ENCODE measurements around the gene MYLK4.

MYLK4 gene

GRCh38 chr6:2750832-2751231 lies at the start of gene MYLK4:
Gene MYLK4 (minus strand): TSS chr6:2750922. CDS start chr6:2749294, 1,628 bp downstream.
- DNase-seq (ENCODE audit: low read depth in 1 of 2, low spot score in 1 of 2), result no peak

GRCh38 chr6:2799936-2800527 lies 49.3 kb upstream of the MYLK4 start:
- no peak for DNase-seq (ENCODE audit: low read depth in 1 of 2, low spot score in 1 of 2)

- DNase-seq (ENCODE audit: low read depth in 1 of 2, low spot score in 1 of 2), result no peak
Observed at GRCh38 chr6:2798586-2799134, 47.9 kb upstream of the MYLK4 start.

DNA sequence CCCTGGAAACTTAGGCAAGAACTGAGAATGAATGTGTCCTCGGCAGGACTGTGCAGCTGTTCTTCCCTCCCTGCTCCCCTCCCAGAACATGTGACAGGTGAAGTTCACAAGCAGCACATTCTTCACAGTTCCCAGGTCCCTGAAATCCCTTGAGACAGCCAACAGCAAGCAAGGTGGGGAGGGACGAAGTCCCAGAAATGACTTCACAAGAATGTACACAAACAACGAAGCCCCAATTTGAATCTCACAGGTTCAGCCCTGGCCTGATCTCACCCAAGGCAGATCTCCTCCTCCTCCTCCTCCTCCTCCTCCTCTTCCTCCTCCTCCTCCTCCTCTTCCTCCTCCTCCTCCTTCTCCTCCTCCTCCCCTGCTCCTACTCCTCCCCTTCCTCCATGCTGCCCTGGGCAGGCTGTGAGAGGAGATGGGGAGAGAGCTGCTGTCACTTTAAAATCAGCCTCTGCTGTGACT lies 46.9 kb upstream of the MYLK4 start:
- DNase-seq (ENCODE audit: low read depth in 1 of 2, low spot score in 1 of 2), result no peak

DNA sequence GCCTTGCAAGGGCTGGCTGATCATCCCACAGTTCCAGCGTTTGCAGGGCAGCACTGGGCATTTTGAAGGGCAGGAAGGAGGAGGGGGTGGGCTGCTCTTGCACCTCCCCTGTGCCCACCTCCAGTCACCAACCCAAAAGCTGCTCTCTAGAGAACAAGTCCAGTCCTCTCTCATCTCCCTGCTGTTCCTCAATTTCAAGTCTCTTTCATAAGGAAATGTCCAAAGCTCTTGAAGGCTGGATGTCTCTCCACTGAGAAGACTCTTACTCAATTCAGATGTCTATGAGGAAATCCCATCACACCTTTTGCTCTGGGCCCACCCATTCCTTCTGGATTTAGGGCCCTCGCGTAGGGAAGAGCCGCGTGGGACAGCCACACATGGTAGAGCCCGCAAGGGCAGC lies 46.1 kb upstream of the MYLK4 start:
- no peak for DNase-seq (ENCODE audit: low read depth in 1 of 2, low spot score in 1 of 2)

DNA sequence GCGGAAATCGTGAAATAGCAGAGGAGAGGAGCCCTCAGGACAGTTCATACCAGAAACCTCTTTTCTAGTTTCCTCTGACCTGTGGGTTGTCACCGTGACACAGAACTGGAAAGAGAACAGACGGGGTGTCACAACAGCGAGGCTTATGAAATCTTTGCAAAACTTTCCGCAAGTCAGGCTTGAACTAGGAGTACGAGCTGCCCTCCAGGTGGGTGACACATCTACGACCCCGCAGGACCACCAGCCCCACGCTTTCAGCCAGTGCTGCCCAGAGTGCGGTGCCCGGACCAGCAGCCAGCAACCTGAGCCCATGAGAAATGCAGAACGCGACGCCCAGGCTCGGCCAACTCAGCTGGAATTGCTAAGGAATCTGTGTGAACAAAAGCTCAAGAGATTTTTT lies 45.2 kb upstream of the MYLK4 start:
- no peak for DNase-seq (ENCODE audit: low read depth in 1 of 2, low spot score in 1 of 2)

GRCh38 chr6:2795162-2795561 lies 44.4 kb upstream of the MYLK4 start:
- DNase-seq (ENCODE audit: low read depth in 1 of 2, low spot score in 1 of 2), result no peak

DNA sequence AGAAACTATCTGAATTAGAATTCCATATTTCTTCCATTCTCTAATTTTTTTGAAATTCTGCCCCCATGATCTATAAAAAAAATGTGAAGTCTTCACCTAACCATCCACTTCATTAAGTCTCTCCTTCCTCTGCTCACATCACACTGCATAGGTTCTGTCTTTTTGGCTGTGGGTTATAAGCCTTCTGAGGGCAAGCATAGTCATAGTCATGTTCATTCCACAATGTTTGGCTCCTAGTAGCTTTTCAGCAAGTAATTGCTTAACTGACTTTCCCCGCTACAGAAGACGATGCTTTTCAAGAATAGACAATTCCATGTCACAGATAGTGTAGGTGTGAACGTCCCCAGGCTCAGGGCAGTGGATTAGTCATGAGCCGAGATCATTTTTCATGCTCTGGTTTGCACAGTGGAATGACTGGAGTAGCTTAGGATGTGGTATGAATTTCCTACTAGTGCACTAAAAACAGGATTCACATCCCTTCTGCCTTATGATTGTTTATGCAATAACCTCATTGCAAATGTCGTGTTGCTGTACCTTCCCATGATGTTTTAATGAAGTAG lies 43.5 kb upstream of the MYLK4 start:
- no peak for DNase-seq (ENCODE audit: low read depth in 1 of 2, low spot score in 1 of 2)

GRCh38 chr6:2793534-2794151 lies 42.9 kb upstream of the MYLK4 start:
- no peak for DNase-seq (ENCODE audit: low read depth in 1 of 2, low spot score in 1 of 2)

- DNase-seq (ENCODE audit: low read depth in 1 of 2, low spot score in 1 of 2), result no peak
Observed at GRCh38 chr6:2792330-2793110, 41.8 kb upstream of the MYLK4 start.

GRCh38 chr6:2791450-2791974 lies 40.8 kb upstream of the MYLK4 start:
- no peak for DNase-seq (ENCODE audit: low read depth in 1 of 2, low spot score in 1 of 2)

GRCh38 chr6:2790588-2791449 lies 40.1 kb upstream of the MYLK4 start:
- DNase-seq (ENCODE audit: low read depth in 1 of 2, low spot score in 1 of 2), result no peak

DNA sequence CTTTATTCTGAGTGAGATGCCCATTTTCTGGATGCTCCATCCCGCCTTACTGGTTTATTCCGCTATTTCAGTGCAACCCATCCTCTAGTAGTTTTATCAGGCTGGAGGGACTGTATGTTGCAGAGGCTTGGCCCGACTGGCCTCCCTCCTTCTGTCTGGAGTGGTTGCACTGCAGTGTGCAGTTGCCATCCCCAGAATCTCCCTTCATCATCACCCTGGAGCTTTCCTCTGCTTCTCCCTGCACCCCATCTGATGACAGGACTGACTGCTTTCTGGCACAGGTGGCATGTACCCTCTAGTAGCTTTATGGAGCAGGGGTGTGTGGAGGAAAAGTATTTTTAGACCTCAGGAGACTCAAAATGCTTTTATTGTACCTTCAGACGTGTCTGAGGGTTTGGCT lies 35.5 kb upstream of the MYLK4 start:
- no peak for DNase-seq (ENCODE audit: low read depth in 1 of 2, low spot score in 1 of 2)

DNA sequence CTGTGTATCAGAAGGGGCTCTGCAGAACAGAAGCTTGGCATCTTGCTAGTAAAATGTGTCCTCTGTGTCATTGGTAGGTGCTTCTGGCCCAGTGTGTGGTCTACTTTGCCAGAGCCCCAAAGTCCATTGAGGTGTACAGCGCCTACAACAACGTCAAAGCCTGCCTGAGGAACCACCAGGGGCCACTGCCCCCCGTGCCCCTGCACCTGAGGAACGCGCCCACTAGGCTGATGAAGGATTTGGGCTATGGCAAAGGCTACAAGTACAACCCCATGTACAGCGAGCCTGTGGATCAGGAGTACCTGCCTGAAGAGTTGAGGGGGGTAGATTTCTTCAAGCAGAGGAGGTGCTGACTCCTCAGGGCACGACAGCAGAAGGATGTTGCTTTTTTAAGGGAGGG lies 34.2 kb upstream of the MYLK4 start:
- DNase-seq (ENCODE audit: low read depth in 1 of 2, low spot score in 1 of 2), result no peak

DNA sequence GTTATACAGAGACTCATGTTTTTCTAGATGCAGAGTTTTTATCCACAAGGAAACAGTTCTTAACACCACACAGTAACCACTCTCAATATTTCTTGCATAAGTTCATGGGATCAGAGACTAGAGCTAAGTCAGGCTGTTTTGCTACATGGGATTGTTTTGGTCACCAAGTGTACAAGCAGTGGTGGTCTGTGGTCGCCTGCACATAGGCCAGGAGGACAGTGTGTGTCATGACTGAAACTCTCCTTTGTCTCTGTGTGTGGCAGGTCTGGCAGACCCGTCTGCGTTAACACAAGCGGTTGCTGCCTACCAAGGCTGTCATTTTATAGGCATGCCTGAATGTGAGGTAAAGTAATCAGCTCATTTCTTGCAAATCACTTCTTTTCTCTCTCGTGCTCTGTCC lies 33.3 kb upstream of the MYLK4 start:
- no peak for DNase-seq (ENCODE audit: low read depth in 1 of 2, low spot score in 1 of 2)

GRCh38 chr6:2783188-2783963 lies 32.7 kb upstream of the MYLK4 start:
- no peak for DNase-seq (ENCODE audit: low read depth in 1 of 2, low spot score in 1 of 2)

DNA sequence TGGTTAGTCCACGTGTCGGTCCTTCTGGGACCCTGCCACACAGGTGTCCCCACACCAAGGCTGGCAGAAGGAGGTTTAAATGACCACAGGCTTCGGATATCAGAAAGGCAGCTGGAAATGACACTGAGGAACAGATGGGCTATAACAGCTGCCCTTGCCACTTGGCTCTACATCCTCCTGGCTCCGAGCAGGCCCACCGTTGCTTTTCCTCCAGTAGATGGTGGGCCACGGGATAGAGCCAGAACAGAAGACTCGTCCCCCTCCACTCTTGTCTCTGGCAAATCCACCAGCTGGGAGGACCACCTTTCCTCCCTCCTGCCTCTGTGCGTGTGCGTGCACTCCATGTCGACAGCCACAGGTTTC lies 32.1 kb upstream of the MYLK4 start:
- no peak for DNase-seq (ENCODE audit: low read depth in 1 of 2, low spot score in 1 of 2)

GRCh38 chr6:2782356-2782708 lies 31.6 kb upstream of the MYLK4 start:
- no peak for DNase-seq (ENCODE audit: low read depth in 1 of 2, low spot score in 1 of 2)

DNA sequence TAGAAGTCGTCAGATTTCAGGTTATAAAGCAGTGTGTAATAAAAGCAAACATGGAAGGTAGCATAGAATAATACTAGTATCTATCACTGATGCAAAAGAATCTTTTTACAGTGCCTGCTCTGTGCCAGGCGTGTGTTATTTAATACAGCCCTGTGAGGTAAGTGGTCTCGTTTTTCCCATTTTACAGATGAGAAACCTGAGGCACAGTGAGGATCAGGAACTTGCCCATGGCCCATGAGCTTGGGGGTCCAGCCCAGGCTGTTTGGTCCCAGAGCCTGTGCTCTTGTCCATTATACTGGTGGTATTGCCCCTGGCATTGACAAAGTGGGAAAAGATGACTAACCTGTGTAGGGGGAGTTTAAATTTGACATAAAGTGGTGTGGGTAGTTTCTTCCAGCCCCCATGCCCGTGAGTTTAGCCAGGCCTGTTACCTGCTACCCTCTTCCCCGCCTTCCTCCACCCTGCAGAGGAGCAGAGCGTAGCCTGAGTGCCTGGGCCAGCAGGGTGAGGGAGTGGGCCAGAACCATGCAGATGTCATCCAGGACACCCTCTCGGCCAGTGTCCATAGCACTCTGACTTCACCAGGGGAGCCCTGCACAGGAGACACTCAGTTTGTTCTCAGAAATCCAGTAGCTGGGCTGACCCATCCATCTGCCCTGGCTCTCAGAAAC lies 31.1 kb upstream of the MYLK4 start:
- DNase-seq (ENCODE audit: low read depth in 1 of 2, low spot score in 1 of 2), result no peak

All from stimulated activated CD4-positive, alpha-beta T cell treated with anti-CD3 and anti-CD28 coated beads, Interleukin-15, amount 100 ng/mL, for 1 hour (primary cell).